COR-L47 (cell line): ENCODE results near the gene CARD11.
A peak's percentile ranks its signal among the peaks of the same experiment; 100 is the strongest.

Experiments
- DNase-seq: peaks from one replicate; lab custom pipeline; 2025; lab: John Stamatoyannopoulos, UW

The CARD11 gene

DNA sequence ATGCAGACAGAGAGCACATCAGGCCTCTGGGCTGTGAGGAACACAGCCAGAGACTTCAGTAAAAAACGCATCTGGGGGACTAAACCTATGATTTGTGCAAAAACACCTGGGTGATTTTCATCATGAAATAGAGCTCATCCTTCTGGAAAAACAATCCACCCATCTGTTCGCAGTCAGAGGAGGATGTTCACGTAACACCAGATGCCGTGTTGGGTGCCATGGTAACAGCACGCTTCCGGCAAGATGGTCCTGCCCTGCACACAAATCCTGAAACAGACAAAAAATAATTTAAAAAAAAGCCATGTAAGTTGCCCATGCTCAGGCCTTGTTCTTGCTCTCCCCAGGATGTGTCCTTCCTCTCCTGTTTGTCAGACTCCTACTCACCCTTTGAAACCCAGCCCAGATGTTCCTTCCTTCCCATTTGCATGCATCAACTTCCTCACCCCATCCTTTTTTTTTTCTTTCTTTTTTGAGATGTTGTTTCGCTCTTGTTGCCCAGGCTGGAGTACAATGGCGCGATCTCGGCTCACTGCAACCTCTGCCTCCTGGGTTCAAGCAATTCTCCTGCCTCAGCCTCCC lies 171.3 kb downstream of the CARD11 start:
- DNase-seq = no peak

DNA sequence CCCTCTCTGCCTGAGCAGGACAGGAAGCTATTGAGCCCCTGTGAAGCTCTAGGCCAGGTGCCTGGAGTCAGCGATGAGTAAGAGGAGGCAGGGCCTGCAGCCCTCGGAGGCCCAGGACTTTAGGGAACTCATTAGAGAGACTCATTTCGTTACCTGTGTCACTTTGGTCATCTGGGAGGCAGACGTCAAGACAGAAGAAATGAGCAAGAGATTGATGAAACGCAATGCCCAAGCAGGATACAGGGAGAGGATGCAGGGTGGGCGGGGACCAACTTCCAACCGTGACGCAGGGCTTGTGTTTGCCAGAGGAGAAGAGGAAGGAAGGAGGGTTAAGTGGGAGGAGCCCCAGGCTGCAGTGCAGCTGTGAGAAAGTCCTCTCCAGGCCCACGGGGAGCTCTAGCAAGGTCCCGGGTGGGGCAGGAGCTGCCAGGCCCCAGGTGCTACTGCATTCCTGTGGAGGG lies 173.2 kb downstream of the CARD11 start:
- DNase-seq = peak; percentile 35

DNA sequence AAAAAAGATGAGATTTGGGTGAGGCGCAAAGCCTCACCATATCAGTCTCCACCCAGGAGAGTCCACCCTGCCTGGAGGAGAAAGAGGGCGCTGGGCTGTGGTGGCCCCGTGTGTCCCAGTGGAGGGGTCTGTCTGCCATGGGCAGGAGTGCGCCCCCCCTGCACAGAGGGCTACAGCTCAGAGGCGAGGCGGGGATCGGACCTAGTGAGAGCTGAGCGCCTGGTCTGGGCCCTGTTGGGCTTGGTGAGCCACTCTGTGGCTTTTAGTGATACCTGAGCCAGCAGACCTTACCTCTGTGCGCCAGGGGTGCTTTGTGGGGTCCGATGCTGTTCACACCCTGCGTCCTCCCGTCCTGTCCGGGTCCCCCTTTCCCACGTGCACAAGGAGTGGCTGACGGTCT lies 173.7 kb downstream of the CARD11 start:
- DNase-seq = no peak

DNA sequence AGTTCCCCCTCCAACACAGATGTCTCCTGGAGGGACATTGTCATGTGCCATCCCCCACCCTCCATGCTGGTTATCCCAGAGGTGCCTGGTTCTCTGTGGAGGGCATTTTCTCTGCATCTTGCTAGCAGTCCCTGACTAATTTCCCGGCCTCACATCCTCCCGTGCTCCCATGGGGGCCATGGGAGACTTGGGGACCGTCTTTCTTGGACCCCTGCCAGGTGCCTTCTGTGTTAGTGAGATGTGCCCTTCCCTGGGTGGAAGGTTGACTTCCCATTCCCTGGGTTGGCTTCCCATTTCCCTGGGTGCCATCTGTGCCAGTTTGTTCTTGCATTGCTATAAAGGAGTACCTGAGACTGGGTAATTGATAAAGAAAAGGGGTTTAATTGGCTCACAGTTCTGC lies 177.1 kb downstream of the CARD11 start:
- DNase-seq = no peak

DNA sequence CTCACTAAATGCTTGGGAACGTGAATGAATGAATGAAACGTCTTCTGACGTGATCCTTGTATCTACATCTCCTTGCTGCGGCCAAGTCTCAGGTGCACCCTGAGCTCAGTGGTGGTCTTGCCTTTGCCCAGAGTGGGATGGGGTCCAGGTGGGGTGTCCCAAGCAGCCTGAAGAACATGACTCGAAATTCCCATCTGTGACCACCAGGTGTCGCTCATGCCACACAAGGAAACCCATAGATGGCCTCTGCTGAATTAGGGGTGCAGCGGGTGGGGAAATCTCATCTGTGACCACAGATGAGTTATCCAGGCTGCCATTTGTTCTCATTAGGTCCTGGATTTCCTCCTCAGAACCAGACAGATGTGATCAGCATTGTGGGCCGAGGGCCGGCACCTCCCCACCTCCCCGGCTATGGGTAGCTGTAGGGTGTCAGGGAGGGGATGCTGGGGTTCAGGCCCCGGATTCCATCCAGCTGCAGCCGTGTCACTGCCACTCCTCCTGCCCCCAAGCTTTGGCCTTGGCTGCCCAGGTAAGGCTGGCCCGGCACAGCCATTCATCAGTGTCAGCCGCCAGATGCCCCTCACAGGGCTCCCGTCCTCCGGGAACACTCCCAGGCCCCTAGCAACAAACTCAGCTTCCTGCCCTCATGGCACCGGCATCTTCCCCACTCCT lies 178.5 kb downstream of the CARD11 start:
- peak; percentile 48 for DNase-seq

DNA sequence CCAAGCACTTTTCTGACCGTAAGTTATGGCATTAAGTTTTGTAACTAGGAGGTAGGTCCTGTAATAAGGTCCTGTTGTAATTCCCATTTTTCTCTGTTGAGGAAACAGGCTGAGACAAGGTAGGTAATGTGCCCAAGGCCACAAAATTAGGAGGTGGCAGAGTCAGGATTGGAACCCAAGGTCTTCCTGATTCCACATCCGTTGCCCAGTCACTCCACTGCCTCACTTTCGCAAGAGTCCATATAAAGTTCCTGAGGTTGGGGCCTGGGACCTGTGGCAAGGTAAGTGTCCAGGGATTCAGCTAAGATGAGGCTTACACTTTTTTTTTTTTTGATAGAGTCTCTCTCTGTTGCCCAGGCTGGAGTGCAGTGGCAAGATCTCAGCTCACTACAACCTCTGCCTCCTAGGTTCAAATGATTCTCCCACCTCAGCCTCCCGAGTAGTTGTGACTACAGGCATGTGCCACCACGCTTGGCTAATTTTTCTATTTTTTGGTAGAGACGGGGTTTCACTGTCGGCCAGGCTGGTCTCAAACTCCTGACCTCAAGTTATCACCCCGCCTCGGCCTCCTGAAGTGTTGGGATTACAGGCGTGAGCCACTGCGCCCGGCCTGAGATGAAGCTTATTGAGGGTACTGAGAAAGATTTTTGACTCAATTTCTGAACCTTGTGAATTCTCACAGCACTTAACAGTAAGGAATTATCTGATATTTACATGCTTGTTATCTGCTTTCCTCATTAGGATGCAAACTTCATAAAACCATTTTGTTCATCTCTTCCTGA lies 179.3 kb downstream of the CARD11 start:
- DNase-seq = no peak

DNA sequence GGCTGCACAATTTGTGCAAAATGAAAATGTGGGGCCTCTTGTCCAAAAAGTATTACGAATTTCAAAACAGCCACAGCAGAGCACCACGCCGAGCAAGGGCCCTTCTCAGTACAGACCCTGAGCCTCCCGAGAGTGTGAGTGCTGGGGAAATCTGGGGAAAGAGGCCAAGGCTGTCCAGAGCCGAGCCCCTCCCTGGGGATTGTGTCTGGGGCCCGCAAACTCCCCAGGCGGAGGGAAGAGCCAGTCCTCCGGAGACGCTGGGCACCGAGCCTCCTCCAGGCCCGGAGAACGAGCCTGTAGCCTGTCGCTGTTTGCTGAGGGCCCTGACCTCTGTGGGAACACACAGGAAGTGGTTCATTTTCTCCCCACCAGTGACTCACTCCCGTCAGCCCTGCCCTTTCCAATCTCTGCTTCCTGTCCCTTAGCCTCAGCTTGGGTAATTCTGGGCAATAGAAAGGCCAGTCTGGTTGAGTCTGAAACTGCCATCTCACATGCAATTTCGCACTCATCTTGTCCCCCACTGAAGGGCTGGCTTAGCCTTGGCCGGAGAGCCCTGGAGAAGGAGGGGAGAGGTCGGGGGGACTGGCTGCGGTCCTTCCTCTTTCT lies 180.1 kb downstream of the CARD11 start:
- peak; percentile 45 for DNase-seq

DNA sequence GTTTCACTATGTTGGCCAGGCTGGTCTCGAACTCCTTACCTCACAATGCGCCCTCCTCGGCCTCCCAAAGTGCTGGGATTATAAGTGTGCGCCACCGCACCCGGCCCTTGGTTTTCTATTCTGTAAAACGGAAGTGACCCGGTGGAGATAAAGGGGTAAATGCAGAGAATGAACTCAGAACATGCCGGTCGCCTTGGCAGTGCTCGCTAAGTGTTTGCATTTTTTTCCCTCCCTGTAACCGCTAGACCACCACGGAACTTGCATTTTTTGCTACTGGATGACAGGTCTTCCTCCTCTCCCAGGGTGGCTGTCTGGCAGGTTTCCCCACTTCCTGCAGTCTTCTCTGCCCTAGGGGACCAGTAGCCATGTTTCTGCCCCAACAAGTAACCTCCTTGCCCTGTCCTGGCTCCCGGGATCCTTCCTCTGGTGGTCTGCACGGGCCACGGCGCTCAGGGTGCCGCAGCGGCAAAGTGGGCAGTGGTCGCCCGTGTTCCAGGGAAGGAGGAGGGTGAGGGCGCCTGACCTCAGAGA lies 180.8 kb downstream of the CARD11 start:
- no peak for DNase-seq

DNA sequence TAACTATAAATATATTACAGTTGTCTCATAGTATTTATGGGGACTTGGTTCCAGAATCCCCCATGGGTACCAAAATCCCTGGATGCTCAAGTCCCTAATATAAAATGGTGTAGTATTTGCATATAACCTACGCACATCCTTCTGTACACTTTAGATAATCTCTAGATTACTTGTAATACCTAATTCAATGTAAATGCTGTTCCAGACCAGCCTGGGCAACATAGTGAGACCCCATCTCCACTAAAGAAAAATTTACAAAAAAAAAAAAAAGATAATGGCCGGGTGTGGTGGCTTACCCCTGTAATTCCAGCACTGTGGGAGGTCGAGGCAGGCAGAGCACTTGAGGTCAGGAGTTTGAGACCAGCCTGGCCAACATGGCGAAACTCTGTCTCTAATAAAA lies 182.2 kb downstream of the CARD11 start:
- no peak for DNase-seq

DNA sequence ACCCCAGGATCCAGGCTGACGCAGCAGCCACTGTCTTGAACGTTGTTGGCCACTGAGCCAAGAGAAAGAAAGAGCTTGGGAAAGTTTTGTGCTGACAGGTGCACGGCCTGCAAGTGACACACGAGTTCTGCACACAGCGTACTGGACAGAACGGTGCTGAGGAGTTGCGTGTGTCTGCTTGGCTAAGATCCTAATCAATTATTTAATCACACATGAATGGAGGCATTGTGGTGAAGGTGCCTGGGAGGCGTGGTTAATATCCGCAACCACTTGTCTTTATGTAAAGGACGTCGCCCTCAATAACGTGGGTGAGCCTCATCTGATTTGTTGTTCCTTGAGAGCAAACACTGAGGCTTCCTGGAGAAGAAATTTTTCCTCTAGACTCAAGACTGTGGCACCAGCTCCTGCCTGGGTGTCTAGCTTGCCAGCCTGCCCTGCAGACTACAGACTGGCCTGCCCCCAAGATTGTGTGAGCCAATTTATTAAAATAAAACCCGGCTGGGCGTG lies 183.0 kb downstream of the CARD11 start:
- peak; percentile 60 for DNase-seq

DNA sequence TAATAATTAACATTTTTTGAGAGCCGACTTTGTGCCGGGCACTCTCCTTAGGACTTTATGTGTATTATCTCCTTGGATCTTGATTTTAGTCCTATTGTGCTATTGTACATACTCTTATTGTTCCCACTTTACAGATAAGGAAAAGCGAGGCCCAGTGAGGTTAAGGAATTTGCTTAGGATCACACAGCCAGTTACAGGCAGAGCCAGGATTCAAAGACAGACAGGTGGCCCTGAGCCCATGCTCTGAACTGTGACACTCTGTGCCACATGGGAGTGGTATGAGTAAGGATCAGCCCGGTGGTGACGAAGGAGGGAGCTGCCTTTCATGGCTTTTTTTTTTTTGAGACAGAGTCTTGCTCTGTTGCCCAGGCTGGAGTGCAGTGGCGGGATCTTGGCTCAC lies 183.7 kb downstream of the CARD11 start:
- no peak for DNase-seq

DNA sequence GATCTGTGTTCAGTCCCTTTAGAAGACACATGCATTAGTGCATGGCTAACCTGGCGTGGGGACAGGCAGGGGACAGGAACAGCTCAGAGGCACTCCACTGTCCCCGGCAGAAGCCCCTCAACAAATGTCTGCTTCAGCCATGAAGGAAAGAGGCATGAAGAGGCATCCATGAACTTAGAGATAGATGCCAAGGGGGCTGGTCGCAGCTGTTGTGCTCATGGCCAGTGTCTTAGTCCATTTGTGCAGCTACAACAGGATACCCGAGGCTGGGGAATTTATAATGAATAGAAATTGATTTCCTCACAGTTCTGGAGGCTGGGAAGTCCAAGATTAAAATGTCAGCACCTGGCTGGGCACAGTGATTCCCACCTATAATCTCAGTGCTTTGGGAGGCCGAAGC lies 185.0 kb downstream of the CARD11 start:
- no peak for DNase-seq

DNA sequence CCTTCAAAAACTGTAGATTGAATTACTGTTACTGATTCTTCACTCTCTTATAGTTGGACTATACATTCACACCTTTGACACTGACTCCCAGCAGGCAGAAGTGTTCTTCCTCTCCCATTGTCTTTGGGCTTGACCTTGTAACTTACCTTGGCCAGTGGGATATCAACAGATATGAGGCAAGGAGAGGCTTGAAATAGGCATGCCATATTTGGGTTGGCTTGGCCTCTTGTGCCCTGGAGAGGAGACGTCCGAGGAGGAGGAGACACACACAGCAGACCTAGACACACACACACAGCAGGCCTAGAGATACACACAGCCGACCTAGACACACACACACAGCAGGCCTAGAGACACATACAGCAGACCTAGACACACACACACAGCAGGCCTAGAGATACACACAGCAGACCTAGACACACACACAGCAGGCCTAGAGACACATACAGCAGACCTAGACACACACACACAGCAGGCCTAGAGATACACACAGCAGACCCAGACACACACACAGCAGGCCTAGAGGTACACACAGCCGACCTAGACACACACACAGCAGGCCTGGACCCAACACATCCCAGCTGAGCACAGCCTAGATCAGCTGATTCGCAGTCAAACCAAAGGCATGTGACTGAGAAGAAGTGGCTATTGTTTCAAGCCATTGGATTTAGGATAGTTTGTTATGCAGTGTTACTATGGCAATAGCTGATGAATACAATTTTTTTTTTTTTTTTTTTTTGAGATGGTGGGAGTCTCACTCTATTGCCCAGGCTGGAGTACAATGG lies 187.1 kb downstream of the CARD11 start:
- DNase-seq = no peak
